NCI-H526 (cell line): ENCODE measurements around the gene PAPSS2.
"Not testable (repeated sequence)": the region's sequence is repeated elsewhere in the genome, so short reads cannot be mapped to it uniquely, and the experiment has no call there.

Experiments used
- DNase-seq, 2 experiments: peaks; one replicate each; lab custom pipeline; 2025; lab: John Stamatoyannopoulos, UW

Gene PAPSS2

GRCh38 chr10:87659571-87660483, at the start of gene PAPSS2:
Gene PAPSS2 (plus strand): TSS chr10:87659878. CDS start chr10:87659982, 104 bp downstream.
- peak; percentile 6 to 62 for DNase-seq

- DNase-seq: not testable (repeated sequence)
These were observed 48.3 kb upstream of the PAPSS2 start for GRCh38 chr10:87611341-87611740.

GRCh38 chr10:87612115-87612514, 47.6 kb upstream of the PAPSS2 start:
- DNase-seq: no peak

- no peak for DNase-seq
These were observed 45.9 kb upstream of the PAPSS2 start for GRCh38 chr10:87613751-87614150.

- DNase-seq: no peak
These were observed 43.8 kb upstream of the PAPSS2 start for GRCh38 chr10:87615856-87616255.

- DNase-seq: no peak
These were observed 42.2 kb upstream of the PAPSS2 start for GRCh38 chr10:87617503-87617902.

- DNase-seq: peak in 1 of 2 experiments; percentile 3
These were observed 40.9 kb upstream of the PAPSS2 start for GRCh38 chr10:87618566-87619423.

GRCh38 chr10:87619705-87620104, 40.0 kb upstream of the PAPSS2 start:
- DNase-seq: no peak

GRCh38 chr10:87621440-87621839, 38.2 kb upstream of the PAPSS2 start:
- not testable (repeated sequence) for DNase-seq

GRCh38 chr10:87622314-87623004, 37.2 kb upstream of the PAPSS2 start:
- DNase-seq: no peak

GRCh38 chr10:87623191-87623590, 36.5 kb upstream of the PAPSS2 start:
- no peak for DNase-seq

GRCh38 chr10:87625661-87626060, 34.0 kb upstream of the PAPSS2 start:
- no peak for DNase-seq

- DNase-seq: no peak
These were observed 33.2 kb upstream of the PAPSS2 start for GRCh38 chr10:87626422-87626892.

GRCh38 chr10:87630171-87630570, 29.5 kb upstream of the PAPSS2 start:
- DNase-seq: no peak

- no peak for DNase-seq
These were observed 27.2 kb upstream of the PAPSS2 start for GRCh38 chr10:87632454-87632853.

- DNase-seq: no peak
These were observed 25.4 kb upstream of the PAPSS2 start for GRCh38 chr10:87634311-87634710.

GRCh38 chr10:87635498-87636312, 24.0 kb upstream of the PAPSS2 start:
- DNase-seq: no peak

- DNase-seq: no peak
These were observed 23.3 kb upstream of the PAPSS2 start for GRCh38 chr10:87636313-87636915.

GRCh38 chr10:87639493-87639892, 20.2 kb upstream of the PAPSS2 start:
- DNase-seq: no peak

- DNase-seq: no peak
These were observed 19.6 kb upstream of the PAPSS2 start for GRCh38 chr10:87640043-87640442.

- no peak for DNase-seq
These were observed 17.2 kb upstream of the PAPSS2 start for GRCh38 chr10:87642486-87642885.
